Tibial nerve (tissue), 4 donors: ENCODE measurements around the gene BCOR. TPM values are rescaled to one million over a fixed set of nuclear protein-coding genes. Genes with fewer than 3 reads are reported as not detected.

ENCODE experiments used
- DNase-seq, 2 donors: peaks; one replicate each; pipeline ENCODE4 v3.0.0-alpha.2; 2019; ENCODE audit warnings: low spot score in 2 of 2
- H3K27ac ChIP-seq, 4 donors: fragments of 200-600 bp; sonication (generic) in 3 of 4; one replicate each; pipeline ENCODE4 v1.5.1; 2017 to 2019; ENCODE audit warnings: mild to moderate bottlenecking in 1 of 4
- H3K27me3 ChIP-seq, 2 donors: fragments of 200-600 bp; sonication (generic) in 1 of 2; one replicate each; pipeline versions ENCODE4 v1.5.1 to v1.6.0; 2017 to 2019
- H3K36me3 ChIP-seq, 3 donors: fragments of 200-600 bp; sonication (generic); one replicate each; pipeline ENCODE4 v1.5.1; 2018 to 2019
- H3K4me1 ChIP-seq, 4 donors: fragments of 200-600 bp; sonication (generic) in 3 of 4; one replicate each; pipeline ENCODE4 v1.5.1; 2017 to 2019
- H3K4me3 ChIP-seq, 4 donors: fragments of 200-600 bp; sonication (generic) in 3 of 4; one replicate each; pipeline ENCODE4 v1.5.1; 2017 to 2019; ENCODE audit warnings: mild to moderate bottlenecking in 1 of 4, moderate library complexity in 1 of 4
- H3K9me3 ChIP-seq, 4 donors: fragments of 200-600 bp; sonication (generic) in 3 of 4; one replicate each; pipeline ENCODE4 v1.5.1; 2017 to 2019
- EP300 ChIP-seq, 2 donors: sonication (generic); formaldehyde crosslinking; IDR thresholded peaks; one replicate each; pipeline ENCODE4 v1.6.1; 2017; ENCODE audit warnings: antibody characterized with exemption in 2 of 2, mild to moderate bottlenecking in 1 of 2
- POLR2A ChIP-seq, 2 donors: fragments of 450-650 bp; IDR thresholded peaks; one replicate each; pipeline ENCODE4 v1.6.1; 2017; ENCODE audit warnings: antibody characterized with exemption in 2 of 2, mild to moderate bottlenecking in 2 of 2, moderate library complexity in 2 of 2
- WGBS, 2 donors: methylation state at CpG; one replicate each; pipeline ENCODE4 v1.1.5; 2018; 5-methylcytosine and 5-hydroxymethylcytosine counted together
- total RNA-seq, 4 donors: library from RNA; depleted of rRNA; stranded (reverse); fragments of >200 nt; gene quantifications; one replicate each; pipeline ENCODE4 v1.1.0, GENCODE V29; 2016
- TF ChIP-seq, protein P1 (sequence below), 5 experiments: fragments of 200-600 bp in 3 of 5; fragments of 450-650 bp in 2 of 5; sonication (generic) in 3 of 5; IDR thresholded peaks; one replicate each; pipeline ENCODE4 v1.5.1; 2016 to 2019; ENCODE audit warnings: antibody characterized with exemption in 5 of 5, mild to moderate bottlenecking in 3 of 5, moderate library complexity in 2 of 5

Gene BCOR
- total RNA-seq, 4 donors from 2014 or later, result 16.2 to 34.7 (median 23.7) TPM

DNA sequence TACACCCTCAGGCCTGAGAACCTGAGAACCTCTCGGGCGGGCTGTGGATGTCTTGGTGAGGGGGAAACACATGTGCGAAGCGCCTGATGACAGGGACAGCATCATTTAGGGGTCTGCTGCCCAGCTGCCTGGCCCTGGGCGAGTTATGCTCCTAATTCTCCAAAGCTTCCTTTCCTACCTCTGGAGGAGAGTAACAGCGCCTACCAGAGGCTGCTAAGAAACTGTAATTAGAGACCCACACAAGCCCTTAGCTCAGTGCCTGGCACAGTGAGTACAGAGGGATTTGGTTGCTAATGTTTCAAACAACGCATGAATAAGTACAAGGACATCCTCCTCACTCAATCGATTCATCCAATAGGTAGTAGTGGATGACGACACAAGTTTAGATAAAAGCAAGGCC is 40.4 kb downstream of the BCOR start:
- 89 to 99% methylated on average over 7 to 9 of the region's 9 CpGs for WGBS, 2 donors
- peaks cover 0 to 2% (median 0%) of the 10 kb centered on the region in 4 donors for H3K4me1 ChIP-seq
- no peaks in the 10 kb centered on the region for H3K27me3 ChIP-seq
- no peak overlapping the region for H3K4me3 ChIP-seq
- no peak overlapping the region for H3K27ac ChIP-seq
- H3K36me3 ChIP-seq, result peaks cover 0 to 69% (median 0%) of the 10 kb centered on the region in 3 donors
- no peak for TF ChIP-seq EP300 (IDR thresholded peaks at IDR 0.05)
- TF ChIP-seq, protein P1, sequence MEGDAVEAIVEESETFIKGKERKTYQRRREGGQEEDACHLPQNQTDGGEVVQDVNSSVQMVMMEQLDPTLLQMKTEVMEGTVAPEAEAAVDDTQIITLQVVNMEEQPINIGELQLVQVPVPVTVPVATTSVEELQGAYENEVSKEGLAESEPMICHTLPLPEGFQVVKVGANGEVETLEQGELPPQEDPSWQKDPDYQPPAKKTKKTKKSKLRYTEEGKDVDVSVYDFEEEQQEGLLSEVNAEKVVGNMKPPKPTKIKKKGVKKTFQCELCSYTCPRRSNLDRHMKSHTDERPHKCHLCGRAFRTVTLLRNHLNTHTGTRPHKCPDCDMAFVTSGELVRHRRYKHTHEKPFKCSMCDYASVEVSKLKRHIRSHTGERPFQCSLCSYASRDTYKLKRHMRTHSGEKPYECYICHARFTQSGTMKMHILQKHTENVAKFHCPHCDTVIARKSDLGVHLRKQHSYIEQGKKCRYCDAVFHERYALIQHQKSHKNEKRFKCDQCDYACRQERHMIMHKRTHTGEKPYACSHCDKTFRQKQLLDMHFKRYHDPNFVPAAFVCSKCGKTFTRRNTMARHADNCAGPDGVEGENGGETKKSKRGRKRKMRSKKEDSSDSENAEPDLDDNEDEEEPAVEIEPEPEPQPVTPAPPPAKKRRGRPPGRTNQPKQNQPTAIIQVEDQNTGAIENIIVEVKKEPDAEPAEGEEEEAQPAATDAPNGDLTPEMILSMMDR (IDR thresholded peaks at IDR 0.05), result no peak
- no peak for TF ChIP-seq POLR2A (IDR thresholded peaks at IDR 0.05)
- no peaks in the 10 kb centered on the region for H3K9me3 ChIP-seq
- DNase-seq, result no peak

DNA sequence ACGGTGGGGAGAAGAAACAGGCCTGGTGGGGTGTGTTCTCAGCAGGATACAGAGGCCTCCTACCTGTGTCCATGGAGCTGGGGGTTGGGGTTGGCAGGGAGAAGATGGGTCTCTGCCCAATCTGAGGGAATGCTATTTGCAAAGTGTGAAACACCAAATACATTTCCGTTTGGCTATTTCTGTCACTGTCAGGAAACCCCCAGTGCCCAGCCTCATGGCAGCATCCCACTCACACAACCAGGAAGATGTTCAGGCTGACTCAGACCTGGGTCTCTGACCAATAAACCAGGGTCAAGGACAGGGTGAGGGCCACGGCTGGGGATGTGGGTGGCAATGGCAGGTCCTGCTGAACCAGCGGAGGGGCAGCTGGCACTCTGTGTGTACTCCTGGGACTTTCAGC is 41.3 kb downstream of the BCOR start:
- H3K27me3 ChIP-seq, result no peaks in the 10 kb centered on the region
- H3K4me1 ChIP-seq, result no peaks in the 10 kb centered on the region
- no peak for TF ChIP-seq EP300 (IDR thresholded peaks at IDR 0.05)
- no peak for TF ChIP-seq POLR2A (IDR thresholded peaks at IDR 0.05)
- TF ChIP-seq, protein P1 (IDR thresholded peaks at IDR 0.05), result no peak
- H3K9me3 ChIP-seq, result peaks cover 0 to 8% (median 1%) of the 10 kb centered on the region in 4 donors
- 54 to 68% methylated on average over 2 to 4 of the region's 4 CpGs for WGBS, 2 donors
- H3K27ac ChIP-seq, result no peak overlapping the region
- DNase-seq, result no peak
- H3K36me3 ChIP-seq, result peaks cover 0 to 73% (median 5%) of the 10 kb centered on the region in 3 donors
- H3K4me3 ChIP-seq, result no peak overlapping the region

DNA sequence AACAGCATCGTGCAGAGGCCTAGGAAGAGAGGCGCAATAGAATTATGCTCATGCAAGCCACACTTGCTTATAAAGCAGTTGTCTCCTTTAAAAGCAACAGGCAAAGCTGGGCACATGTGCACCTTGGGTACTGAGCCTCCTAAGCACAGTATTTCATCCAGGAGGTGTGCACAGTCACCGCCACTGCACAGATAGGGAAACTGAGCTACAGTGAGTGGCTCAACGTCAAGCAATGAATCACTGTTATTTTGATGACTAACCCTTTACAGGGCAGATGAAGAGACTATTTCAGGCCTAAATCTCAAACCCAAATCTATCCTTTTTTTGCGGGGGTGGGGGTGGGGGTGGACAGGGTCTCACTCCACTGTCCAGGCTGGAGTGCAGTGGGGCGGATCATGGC is 42.3 kb downstream of the BCOR start:
- TF ChIP-seq, protein P1 (IDR thresholded peaks at IDR 0.05), result no peak
- TF ChIP-seq POLR2A (IDR thresholded peaks at IDR 0.05) (no peak), EP300 (IDR thresholded peaks at IDR 0.05) (no peak)
- Histone ChIP-seq H3K27ac (no peak overlapping the region), H3K9me3 (peaks cover 0 to 17% (median 4%) of the 10 kb centered on the region in 4 donors), H3K4me1 (no peaks in the 10 kb centered on the region), H3K27me3 (no peaks in the 10 kb centered on the region), H3K36me3 (peaks cover 0 to 75% (median 9%) of the 10 kb centered on the region in 3 donors), H3K4me3 (no peak overlapping the region)
- no peak for DNase-seq
- WGBS, 2 donors, result 87 to 88% methylated on average over 5 to 6 of the region's 6 CpGs

DNA sequence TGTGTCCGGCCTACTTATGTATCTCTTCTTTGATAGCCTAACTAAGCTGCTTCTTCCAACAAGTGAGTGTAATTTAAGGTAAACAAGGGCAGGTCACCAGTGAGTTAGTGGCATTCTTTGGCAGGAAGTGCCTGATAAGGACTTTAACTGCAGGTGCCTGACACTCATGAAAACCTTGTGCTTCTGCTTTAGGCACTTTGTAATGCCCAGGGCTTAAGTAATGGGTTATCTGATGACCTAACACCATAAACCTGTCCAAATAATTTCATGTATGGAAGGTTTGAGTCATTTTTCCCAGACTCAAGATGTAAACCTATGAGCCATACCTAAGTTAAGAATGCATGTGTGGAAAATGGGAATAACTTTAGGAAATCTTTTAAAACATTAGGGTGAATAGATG is 43.0 kb downstream of the BCOR start:
- Histone ChIP-seq H3K4me1 (no peaks in the 10 kb centered on the region), H3K27me3 (no peaks in the 10 kb centered on the region), H3K27ac (no peak overlapping the region), H3K9me3 (peaks cover 0 to 24% (median 6%) of the 10 kb centered on the region in 4 donors), H3K4me3 (no peak overlapping the region), H3K36me3 (peaks cover 0 to 82% (median 13%) of the 10 kb centered on the region in 3 donors)
- DNase-seq, result no peak
- 88 to 100% methylated on average over 1 of the region's 1 CpG for WGBS, 2 donors
- no peak for TF ChIP-seq POLR2A (IDR thresholded peaks at IDR 0.05)
- TF ChIP-seq EP300 (IDR thresholded peaks at IDR 0.05), result no peak
- TF ChIP-seq, protein P1 (IDR thresholded peaks at IDR 0.05), result no peak

DNA sequence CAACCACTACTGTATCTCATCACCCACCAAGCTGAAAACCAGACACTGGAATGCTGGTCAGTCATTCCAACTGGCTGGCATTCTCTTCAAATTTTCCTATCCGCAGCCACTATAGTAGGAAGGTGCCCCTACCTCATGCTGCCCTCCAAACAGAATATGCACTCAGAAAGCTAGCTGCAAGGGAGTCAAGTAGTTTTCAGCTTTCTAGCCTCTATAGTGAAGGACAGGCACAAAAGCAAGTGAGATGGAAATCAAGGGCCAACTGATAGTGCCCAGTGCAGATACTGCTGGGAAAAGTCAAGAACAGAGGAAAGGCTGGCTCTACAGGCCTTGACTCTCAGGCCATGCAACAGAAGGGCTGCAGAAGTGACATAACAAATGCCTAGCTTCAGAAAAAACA is 47.2 kb downstream of the BCOR start:
- no peak for DNase-seq
- H3K9me3 ChIP-seq, result peaks cover 0 to 35% (median 6%) of the 10 kb centered on the region in 4 donors
- TF ChIP-seq, protein P1 (IDR thresholded peaks at IDR 0.05), result no peak
- TF ChIP-seq EP300 (IDR thresholded peaks at IDR 0.05), result no peak
- no peak for TF ChIP-seq POLR2A (IDR thresholded peaks at IDR 0.05)
- no peaks in the 10 kb centered on the region for H3K27me3 ChIP-seq
- no peaks in the 10 kb centered on the region for H3K4me1 ChIP-seq
- H3K36me3 ChIP-seq, result peaks cover 0 to 81% (median 18%) of the 10 kb centered on the region in 3 donors
- H3K27ac ChIP-seq, result no peak overlapping the region
- WGBS, 2 donors, result 93 to 100% methylated on average over 1 of the region's 1 CpG
- H3K4me3 ChIP-seq, result no peak overlapping the region
